GM12873 (cell line): ENCODE measurements around the gene HELZ.

Experiments used
- TF ChIP-seq, protein P1 (sequence below): IDR thresholded peaks from 2 replicates; pipeline ENCODE4 v1.5.1; 2012; ENCODE audit warnings: low read depth, mild to moderate bottlenecking, moderate library complexity, low read length, control low read depth; ENCODE audit not compliant: insufficient read depth; ENCODE audit errors: missing control alignments

The HELZ gene

GRCh38 chr17:67055811-67056745 lies 188.9 kb downstream of the HELZ start:
- TF ChIP-seq, protein P1, sequence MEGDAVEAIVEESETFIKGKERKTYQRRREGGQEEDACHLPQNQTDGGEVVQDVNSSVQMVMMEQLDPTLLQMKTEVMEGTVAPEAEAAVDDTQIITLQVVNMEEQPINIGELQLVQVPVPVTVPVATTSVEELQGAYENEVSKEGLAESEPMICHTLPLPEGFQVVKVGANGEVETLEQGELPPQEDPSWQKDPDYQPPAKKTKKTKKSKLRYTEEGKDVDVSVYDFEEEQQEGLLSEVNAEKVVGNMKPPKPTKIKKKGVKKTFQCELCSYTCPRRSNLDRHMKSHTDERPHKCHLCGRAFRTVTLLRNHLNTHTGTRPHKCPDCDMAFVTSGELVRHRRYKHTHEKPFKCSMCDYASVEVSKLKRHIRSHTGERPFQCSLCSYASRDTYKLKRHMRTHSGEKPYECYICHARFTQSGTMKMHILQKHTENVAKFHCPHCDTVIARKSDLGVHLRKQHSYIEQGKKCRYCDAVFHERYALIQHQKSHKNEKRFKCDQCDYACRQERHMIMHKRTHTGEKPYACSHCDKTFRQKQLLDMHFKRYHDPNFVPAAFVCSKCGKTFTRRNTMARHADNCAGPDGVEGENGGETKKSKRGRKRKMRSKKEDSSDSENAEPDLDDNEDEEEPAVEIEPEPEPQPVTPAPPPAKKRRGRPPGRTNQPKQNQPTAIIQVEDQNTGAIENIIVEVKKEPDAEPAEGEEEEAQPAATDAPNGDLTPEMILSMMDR: no peak

DNA sequence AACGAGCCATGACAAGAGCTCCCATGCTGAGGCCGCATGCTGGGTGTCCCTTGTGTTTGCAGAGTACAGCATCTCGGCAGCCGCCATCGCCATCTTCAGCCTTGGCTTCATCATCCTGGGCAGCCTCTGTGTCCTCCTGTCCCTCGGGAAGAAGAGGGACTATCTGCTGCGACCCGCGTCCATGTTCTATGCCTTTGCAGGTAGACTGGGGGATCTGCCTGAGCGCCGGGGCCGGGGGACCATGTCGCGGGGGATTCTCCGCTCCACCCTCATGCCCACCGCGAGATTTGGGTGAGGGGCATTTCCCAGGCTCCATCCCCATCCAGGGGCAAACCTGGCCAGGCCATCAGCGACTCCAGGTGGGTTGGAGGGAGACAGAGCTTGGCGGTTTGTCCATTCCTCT lies 190.0 kb downstream of the HELZ start:
- TF ChIP-seq, protein P1: no peak

DNA sequence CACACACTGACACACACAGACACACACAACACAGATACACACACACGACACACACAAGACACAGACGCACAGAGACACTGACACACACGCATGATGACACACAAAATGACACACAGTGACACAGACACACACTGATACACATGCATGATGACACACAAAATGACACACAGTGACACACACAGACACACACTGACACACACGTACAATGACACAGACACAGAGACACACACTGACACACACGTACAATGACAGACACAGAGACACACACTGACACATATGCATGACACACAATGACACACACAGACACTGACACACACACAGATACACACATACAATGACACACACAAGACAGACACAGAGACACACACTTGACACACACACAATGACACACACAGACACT lies 190.4 kb downstream of the HELZ start:
- TF ChIP-seq, protein P1: no peak

DNA sequence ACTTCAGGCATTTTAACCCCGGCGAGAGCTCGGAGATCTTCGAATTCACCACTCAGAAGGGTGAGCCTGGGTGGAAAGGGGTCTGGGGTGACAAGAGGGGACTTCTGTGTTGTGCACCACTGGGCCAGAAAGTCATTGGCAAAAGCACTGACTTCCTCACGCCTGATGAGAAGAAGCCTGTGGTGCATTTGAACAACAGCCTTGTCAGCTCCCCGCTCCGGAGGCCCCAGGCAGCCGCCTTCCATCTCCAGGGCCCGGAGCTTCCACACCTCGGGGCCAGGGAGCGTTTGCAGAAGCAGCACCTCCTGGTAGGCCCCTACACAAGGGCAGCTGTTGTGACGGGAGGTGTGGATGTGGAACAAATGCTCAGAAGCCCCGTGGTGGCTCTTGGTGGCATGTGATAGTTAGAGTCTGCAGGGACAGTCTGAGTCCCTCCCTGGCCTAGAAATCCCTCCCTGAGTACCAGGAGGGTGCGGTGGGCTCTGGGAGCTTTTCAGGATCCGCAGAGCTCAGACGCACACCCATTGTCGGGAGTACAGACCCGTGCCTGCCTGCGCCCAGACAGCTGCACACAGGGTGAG lies 190.9 kb downstream of the HELZ start:
- TF ChIP-seq, protein P1: no peak

- TF ChIP-seq, protein P1: no peak
These were observed 191.5 kb downstream of the HELZ start for GRCh38 chr17:67053438-67054000.

- TF ChIP-seq, protein P1: no peak
These were observed 192.1 kb downstream of the HELZ start for GRCh38 chr17:67052720-67053437.
